Peyer's patch (tissue), 4 donors: Measurements from ENCODE around the gene MAP3K15.

Source experiments
- CTCF ChIP-seq, 6 experiments: fragments of 450-650 bp in 4 of 6; fragments of 200-600 bp in 2 of 6; sonication (generic) in 1 of 6; IDR thresholded peaks; one replicate each; pipeline ENCODE4 v1.5.1; 2017 to 2019; ENCODE audit warnings: antibody characterized with exemption in 6 of 6, mild to moderate bottlenecking in 3 of 6, moderate library complexity in 1 of 6
- POLR2A ChIP-seq, 2 donors: fragments of 450-650 bp; IDR thresholded peaks; one replicate each; pipeline ENCODE4 v1.5.1; 2017; ENCODE audit warnings: antibody characterized with exemption in 2 of 2, mild to moderate bottlenecking in 2 of 2, moderate library complexity in 2 of 2

DNA sequence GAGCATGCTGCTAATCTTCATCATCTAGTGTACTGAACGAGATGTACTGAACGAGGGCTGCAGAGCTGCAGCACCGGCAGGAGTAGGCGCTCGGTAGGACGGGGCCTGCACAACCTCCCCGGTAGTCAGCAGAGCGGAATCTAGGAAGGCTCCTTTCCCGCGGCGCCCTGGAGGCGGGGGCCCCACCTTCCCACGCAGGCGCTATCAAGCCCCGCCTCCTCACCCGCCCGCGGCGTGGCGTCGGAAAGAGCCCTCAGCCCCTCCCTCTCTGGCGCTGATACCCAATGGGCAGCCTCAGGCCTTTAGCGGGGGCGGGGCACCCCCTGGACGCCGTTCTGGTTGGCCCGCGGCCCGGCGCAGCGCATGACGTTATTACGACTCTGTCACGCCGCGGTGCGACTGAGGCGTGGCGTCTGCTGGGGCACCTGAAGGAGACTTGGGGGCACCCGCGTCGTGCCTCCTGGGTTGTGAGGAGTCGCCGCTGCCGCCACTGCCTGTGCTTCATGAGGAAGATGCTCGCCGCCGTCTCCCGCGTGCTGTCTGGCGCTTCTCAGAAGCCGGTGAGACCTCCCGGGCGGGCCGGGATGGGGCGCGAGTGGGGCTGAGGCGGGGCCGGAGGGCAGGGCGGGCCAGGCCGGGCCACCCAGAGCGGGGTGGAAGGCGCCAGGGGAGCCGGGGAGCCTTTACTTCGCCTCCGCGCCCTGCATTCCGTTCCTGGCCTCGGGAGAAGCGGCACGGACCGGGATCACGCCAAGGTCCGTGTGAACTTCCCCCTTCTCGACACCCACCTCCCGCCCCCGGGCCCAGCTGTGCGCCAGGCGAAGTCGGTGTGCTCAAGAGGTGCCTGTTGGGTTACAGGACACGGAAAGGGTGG, 171.5 kb downstream of the MAP3K15 start, which contains the start of gene PDHA1:
- TF ChIP-seq CTCF (IDR thresholded peaks at IDR 0.05) (peak in 1 of 6 experiments; percentile 2), POLR2A (IDR thresholded peaks at IDR 0.05) (peak; percentile 70 to 76)
